Measurements from ENCODE around the gene TRIM67. TPM values are rescaled to one million over a fixed set of nuclear protein-coding genes. Genes with fewer than 3 reads are reported as not detected.

TRIM67 gene
- total and polyA plus RNA-seq, 9 of the 15 experiments (the other 6 are each of a cell fraction or from before 2014, with no cell fraction given) = 0.04 to 0.60 (median 0.31) TPM

GRCh38 chr1:231201979-231202633 lies 40.2 kb downstream of the TRIM67 start (continued):
- TF ChIP-seq CHD7 (IDR thresholded peaks at IDR 0.05; ENCODE audit: low read depth, low read length) (no peak), KDM4B (IDR thresholded peaks at IDR 0.05; ENCODE audit: borderline replicate concordance in 2 of 2, low read depth in 1 of 2) (peak in 1 of 2 experiments; percentile 72; a peak in 1 of 4 replicates), EP300 (IDR thresholded peaks at IDR 0.05; ENCODE audit: low read length) (peak; percentile 68; the same call in 1 of the 2 replicates), MBD1 (CRISPR knock-in tag; IDR thresholded peaks at IDR 0.05) (no peak), PBX2 (CRISPR knock-in tag; IDR thresholded peaks at IDR 0.05; ENCODE audit: low read depth) (no peak), PBX2 (tag; conservative IDR thresholded peaks at IDR 0.05; ENCODE audit: low read depth) (no peak), PKNOX1 (IDR thresholded peaks at IDR 0.05) (peak; percentile 72), TCF3 (CRISPR knock-in tag; IDR thresholded peaks at IDR 0.05) (0 out of 2 replicates have a peak, but pooled peaks have one; percentile 8), ZNF75A (CRISPR knock-in tag; IDR thresholded peaks at IDR 0.05) (no peak)

Measured in K562 (cell line).